Amygdala (tissue), 56 donors: ENCODE measurements around the gene HCFC1R1.
"Not testable (repeated sequence)": the region's sequence is repeated elsewhere in the genome, so short reads cannot be mapped to it uniquely, and the experiment has no call there.

Source experiments
- DNase-seq, 56 donors: peaks; one replicate each; lab custom pipeline; 2025; lab: John Stamatoyannopoulos, UW

Gene HCFC1R1

GRCh38 chr16:3057181-3058138 lies 33.7 kb upstream of the HCFC1R1 start:
- DNase-seq: no peak

GRCh38 chr16:3056336-3057180 lies 32.8 kb upstream of the HCFC1R1 start:
- DNase-seq: no peak

GRCh38 chr16:3055734-3056115 lies 32.0 kb upstream of the HCFC1R1 start:
- DNase-seq: not testable (repeated sequence)

- DNase-seq: no peak
These were observed 31.4 kb upstream of the HCFC1R1 start for GRCh38 chr16:3054965-3055733.

- not testable (repeated sequence) for DNase-seq
These were observed 29.6 kb upstream of the HCFC1R1 start for GRCh38 chr16:3053330-3053710.

- DNase-seq: not testable (repeated sequence)
These were observed 29.0 kb upstream of the HCFC1R1 start for GRCh38 chr16:3052571-3053329.

GRCh38 chr16:3051494-3051893 lies 27.8 kb upstream of the HCFC1R1 start:
- DNase-seq: no peak

- DNase-seq: no peak
These were observed 27.3 kb upstream of the HCFC1R1 start for GRCh38 chr16:3051009-3051408.

GRCh38 chr16:3050487-3050886 lies 26.7 kb upstream of the HCFC1R1 start:
- DNase-seq: no peak

GRCh38 chr16:3049921-3050481 lies 26.3 kb upstream of the HCFC1R1 start:
- no peak for DNase-seq

- no peak for DNase-seq
These were observed 23.6 kb upstream of the HCFC1R1 start for GRCh38 chr16:3047387-3047720.

GRCh38 chr16:3046641-3047386 lies 23.1 kb upstream of the HCFC1R1 start:
- DNase-seq: no peak

GRCh38 chr16:3045758-3046640 lies 22.3 kb upstream of the HCFC1R1 start, which contains the start of gene MMP25:
Gene MMP25 (plus strand): TSS chr16:3046561. CDS start chr16:3046918, 357 bp downstream.
- peak in 1 of 56 donors; percentile 16 for DNase-seq

GRCh38 chr16:3044708-3045107 lies 21.0 kb upstream of the HCFC1R1 start:
- DNase-seq: no peak

- DNase-seq: no peak
These were observed 18.6 kb upstream of the HCFC1R1 start for GRCh38 chr16:3042376-3042775.

GRCh38 chr16:3038896-3039295 lies 15.2 kb upstream of the HCFC1R1 start:
- no peak for DNase-seq

GRCh38 chr16:3038256-3038655 lies 14.5 kb upstream of the HCFC1R1 start:
- DNase-seq: no peak
